ENCODE results near the gene ANKMY1. TPM values are rescaled to one million over a fixed set of nuclear protein-coding genes. Genes with fewer than 3 reads are reported as not detected.

Gene ANKMY1
- polyA plus RNA-seq, 3 donors: 2.1 to 22.9 (median 2.9) TPM

- Mint-ChIP-seq H3K27me3 (ENCODE audit: low read depth in 3 of 3) (peaks cover 0 to 1% (median 0%) of the 10 kb centered on the region in 3 donors), H3K36me3 (peaks cover 32 to 38% of the 10 kb centered on the region in 2 donors), H3K4me1 (peaks cover 8% of the 10 kb centered on the region), H3K4me3 (no peak overlapping the region), H3K27ac (no peak overlapping the region), H3K9me3 (no peaks in the 10 kb centered on the region)
- no peak overlapping the region for H2AFZ ChIP-seq (ENCODE audit: insufficient read depth, low read depth, low read length, poor library complexity, severe bottlenecking)
- no peaks in the 10 kb centered on the region for H3K9me3 ChIP-seq (replicated peaks in 1 of 2; ENCODE audit: control insufficient read depth in 1 of 2, insufficient read depth in 1 of 2, low read length in 2 of 2)
- intact Hi-C loops (cut with micrococcal nuclease): no loop called here
- peaks cover 3 to 22% of the 10 kb centered on the region in 2 donors for H3K36me3 ChIP-seq (replicated peaks in 1 of 2; ENCODE audit: control insufficient read depth in 1 of 2, insufficient read depth in 2 of 2, low read length in 2 of 2)
- H3K4me1 ChIP-seq (ENCODE audit: control insufficient read depth in 1 of 2, insufficient read depth in 2 of 2, low read length in 2 of 2): peaks cover 4 to 6% of the 10 kb centered on the region in 2 donors
- no peak overlapping the region for H3K4me3 ChIP-seq (replicated peaks in 1 of 3; ENCODE audit: low read depth in 2 of 3, low read length in 3 of 3)
- WGBS (ENCODE audit: insufficient coverage): 100% methylated on average over 4 of the region's 7 CpGs
- TF ChIP-seq CTCF (IDR thresholded peaks at IDR 0.05): no peak
- H3K27ac ChIP-seq (ENCODE audit: low read depth in 1 of 2, low read length in 2 of 2): no peak overlapping the region
- H3K4me2 ChIP-seq (replicated peaks; ENCODE audit: extremely low read depth, low read length, poor library complexity, severe bottlenecking): no peak overlapping the region
- H3K27me3 ChIP-seq (ENCODE audit: control insufficient read depth in 2 of 2, insufficient read depth in 2 of 2, low read length in 2 of 2): no peaks in the 10 kb centered on the region
- H3K9ac ChIP-seq (ENCODE audit: insufficient read depth, low read length, poor library complexity, severe bottlenecking): no peak overlapping the region
- no peaks in the 10 kb centered on the region for H3K79me2 ChIP-seq (ENCODE audit: insufficient read depth, low read length)
- H4K20me1 ChIP-seq (ENCODE audit: insufficient read depth, low read length): no peaks in the 10 kb centered on the region
- no peak for DNase-seq
Measured at GRCh38 chr2:240508832-240509545, 48.8 kb downstream of the ANKMY1 start.

- Histone ChIP-seq H3K79me2 (ENCODE audit: insufficient read depth, low read length) (no peaks in the 10 kb centered on the region), H3K9me3 (replicated peaks in 1 of 2; ENCODE audit: control insufficient read depth in 1 of 2, insufficient read depth in 1 of 2, low read length in 2 of 2) (no peaks in the 10 kb centered on the region), H3K27me3 (ENCODE audit: control insufficient read depth in 2 of 2, insufficient read depth in 2 of 2, low read length in 2 of 2) (no peaks in the 10 kb centered on the region), H3K27ac (ENCODE audit: low read depth in 1 of 2, low read length in 2 of 2) (no peak overlapping the region), H3K4me3 (replicated peaks in 1 of 3; ENCODE audit: low read depth in 2 of 3, low read length in 3 of 3) (no peak overlapping the region), H3K9ac (ENCODE audit: insufficient read depth, low read length, poor library complexity, severe bottlenecking) (no peak overlapping the region), H3K4me2 (replicated peaks; ENCODE audit: extremely low read depth, low read length, poor library complexity, severe bottlenecking) (no peak overlapping the region), H3K36me3 (replicated peaks in 1 of 2; ENCODE audit: control insufficient read depth in 1 of 2, insufficient read depth in 2 of 2, low read length in 2 of 2) (peaks cover 3 to 21% of the 10 kb centered on the region in 2 donors), H4K20me1 (ENCODE audit: insufficient read depth, low read length) (no peaks in the 10 kb centered on the region), H2AFZ (ENCODE audit: insufficient read depth, low read depth, low read length, poor library complexity, severe bottlenecking) (no peak overlapping the region), H3K4me1 (ENCODE audit: control insufficient read depth in 1 of 2, insufficient read depth in 2 of 2, low read length in 2 of 2) (no peaks in the 10 kb centered on the region)
- TF ChIP-seq CTCF (IDR thresholded peaks at IDR 0.05): no peak
- DNase-seq: no peak
- H3K36me3 Mint-ChIP-seq: peaks cover 32 to 43% of the 10 kb centered on the region in 2 donors
- 95% methylated on average over 8 of the region's 11 CpGs for WGBS (ENCODE audit: insufficient coverage)
- intact Hi-C loops (cut with micrococcal nuclease): no loop called here
- no peak overlapping the region for H3K4me3 Mint-ChIP-seq
- no peak overlapping the region for H3K27ac Mint-ChIP-seq
- H3K9me3 Mint-ChIP-seq: no peaks in the 10 kb centered on the region
- peaks cover 0 to 1% (median 0%) of the 10 kb centered on the region in 3 donors for H3K27me3 Mint-ChIP-seq (ENCODE audit: low read depth in 3 of 3)
- no peaks in the 10 kb centered on the region for H3K4me1 Mint-ChIP-seq
Measured at GRCh38 chr2:240507778-240508251, 50.0 kb downstream of the ANKMY1 start.

All from CD14-positive monocyte (primary cell).